ENCODE results near the gene UBAC1.
"Not testable (repeated sequence)": the region's sequence is repeated elsewhere in the genome, so short reads cannot be mapped to it uniquely, and the experiment has no call there.

The UBAC1 gene

DNA sequence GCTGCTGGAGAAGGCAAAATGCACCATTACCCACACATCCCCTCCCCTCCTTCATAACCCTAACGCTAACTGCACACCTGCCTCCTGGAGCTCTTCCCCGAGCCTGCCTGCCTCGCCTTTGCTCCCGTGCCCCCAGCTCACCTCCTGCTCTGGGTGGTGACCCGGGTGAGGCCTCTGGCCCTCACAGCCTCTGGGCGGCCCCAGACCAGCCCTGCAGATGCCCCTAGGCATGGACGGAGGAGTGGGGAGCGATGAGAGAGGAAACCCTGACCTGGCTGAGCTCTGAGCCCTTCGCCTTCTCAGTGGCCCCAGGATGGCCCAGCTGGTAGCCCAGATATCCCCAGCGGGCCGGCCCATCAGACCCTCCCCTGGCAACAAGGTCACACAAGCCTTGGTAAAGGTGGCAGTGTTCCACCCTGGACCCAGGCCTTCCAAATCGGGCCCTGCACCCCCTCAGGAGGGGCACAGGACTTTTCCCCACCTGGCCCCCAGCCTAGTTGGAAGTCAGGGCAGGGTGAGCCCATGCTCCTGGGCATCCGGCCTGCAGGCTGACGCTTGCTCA lies 39.3 kb downstream of the UBAC1 start:
- DNase-seq (ENCODE audit: low read depth) = no peak

DNA sequence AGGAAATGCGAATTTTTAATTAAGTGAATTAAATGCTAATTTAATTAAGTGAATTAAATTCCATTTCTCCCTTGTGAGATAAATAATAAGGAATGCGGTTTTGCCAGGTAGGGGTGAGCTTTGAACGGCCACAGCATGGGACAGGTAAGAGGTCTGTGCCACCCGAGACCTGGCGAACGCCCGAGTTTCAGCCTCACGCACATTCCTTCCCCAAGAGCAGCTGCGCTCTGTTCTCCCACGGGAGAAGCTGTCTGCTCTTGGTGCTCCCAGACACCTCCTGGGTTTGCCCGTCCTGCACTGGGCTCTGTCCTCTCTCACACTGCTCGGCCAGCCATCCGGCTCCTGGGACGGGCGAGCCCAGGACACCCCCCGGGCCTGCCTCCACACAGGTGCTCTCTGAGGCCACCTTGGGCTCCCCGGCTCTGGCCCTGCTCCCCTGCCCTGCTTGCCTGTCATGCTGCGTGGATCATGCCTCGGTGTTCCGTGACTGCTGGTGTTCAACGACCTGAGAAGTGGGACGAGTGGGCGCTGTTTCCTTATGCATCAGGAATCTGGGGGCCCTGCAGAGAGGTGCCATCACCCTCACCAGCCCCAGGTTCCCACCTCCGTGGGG lies 40.1 kb downstream of the UBAC1 start:
- no peak for DNase-seq (ENCODE audit: low read depth)

DNA sequence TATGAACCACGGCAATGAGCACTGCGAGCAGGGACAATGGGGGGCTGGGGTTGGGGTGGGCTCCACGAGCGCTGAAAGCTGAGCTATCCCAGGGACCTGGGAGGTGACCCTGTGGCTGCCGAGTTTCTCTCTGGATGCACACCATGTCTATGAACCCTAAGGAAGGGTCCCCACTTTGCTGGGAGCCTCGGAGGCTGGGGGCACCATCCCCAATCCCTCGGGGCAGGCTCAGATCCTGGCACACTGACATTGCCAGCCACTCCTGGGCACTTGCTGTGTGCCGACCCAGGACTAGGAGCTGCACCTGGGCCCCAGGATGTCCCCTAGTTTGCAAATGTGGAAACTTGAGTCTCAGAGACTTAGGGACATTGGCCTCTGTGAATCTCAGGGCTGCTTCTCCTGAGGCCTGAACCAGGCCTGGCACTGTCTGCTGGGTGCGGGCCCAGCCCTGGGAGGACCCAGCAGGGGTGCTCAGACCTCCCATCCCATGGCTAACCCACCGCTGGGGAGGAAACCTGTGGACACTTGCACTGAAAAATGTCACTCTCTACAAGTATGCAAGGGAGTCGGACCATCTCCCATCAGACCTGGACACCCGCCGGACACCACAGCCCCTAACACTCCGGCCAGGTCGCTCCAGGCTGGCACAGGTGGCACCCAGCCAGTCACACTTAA lies 40.8 kb downstream of the UBAC1 start:
- no peak for DNase-seq (ENCODE audit: low read depth)

DNA sequence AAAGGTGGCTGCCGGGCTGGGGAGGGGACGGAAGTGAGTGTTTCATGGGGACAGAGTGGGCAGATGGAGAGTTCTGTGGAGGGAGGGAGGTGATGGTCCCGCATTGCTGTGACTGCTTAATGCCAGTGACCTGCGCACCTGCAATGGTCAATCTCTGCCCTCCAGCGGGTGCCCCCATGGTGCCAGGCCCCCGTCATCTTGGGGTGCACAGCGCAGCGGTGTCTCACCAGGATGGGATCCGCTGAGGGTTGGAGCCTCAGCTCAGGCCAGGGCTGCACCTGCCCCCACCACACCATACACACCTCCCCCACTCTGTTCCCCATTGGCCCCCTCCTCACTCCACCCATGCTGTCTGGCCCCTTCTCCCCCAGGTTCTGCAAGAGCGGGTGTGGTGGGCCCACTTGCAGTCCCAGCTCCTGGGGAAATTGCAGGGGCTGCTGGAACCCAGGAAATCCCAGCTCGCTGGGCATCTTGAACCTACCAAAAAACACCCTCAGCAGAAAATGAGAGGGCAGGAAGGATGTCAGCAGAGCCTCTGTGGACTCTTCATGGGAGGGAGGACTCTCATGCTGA lies 41.8 kb downstream of the UBAC1 start:
- DNase-seq (ENCODE audit: low read depth) = no peak

DNA sequence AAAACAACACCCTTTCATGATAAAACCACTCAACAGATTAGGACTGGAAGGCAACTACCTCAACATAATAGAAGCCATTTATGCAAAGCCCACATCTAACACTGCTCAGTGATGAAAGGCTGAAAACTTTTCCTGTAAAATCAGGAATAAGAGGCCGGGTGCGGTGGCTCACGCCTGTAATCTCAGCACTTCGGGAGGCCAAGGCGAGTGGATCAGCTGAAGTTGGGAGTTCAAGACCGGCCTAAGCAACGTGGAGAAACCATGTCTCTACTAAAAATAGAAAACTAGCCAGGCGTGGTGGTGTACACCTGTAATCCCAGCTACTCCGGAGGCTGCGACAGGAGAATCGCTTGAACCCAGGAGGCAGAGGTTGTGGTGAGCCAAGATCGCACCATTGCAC lies 44.9 kb downstream of the UBAC1 start:
- DNase-seq (ENCODE audit: low read depth) = not testable (repeated sequence)

DNA sequence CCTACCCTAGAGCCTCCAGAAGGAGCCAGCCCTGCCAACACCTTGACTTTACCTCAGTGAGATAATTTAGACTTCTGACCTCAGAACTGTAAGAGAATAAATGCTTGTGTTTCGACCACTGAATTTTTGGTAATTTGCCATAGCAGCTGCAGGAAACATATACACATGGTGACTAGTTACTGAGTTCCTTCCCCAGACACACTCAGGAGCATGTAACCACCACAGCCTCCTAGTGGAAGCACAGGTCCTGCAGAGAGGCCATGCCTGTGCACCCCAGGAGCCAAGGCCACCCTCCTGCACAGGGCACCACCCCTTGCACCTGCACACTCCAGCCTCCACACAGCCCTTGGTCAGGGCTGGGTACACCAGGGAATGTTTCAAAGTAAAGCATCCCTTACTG lies 46.3 kb downstream of the UBAC1 start:
- DNase-seq (ENCODE audit: low read depth) = no peak

DNA sequence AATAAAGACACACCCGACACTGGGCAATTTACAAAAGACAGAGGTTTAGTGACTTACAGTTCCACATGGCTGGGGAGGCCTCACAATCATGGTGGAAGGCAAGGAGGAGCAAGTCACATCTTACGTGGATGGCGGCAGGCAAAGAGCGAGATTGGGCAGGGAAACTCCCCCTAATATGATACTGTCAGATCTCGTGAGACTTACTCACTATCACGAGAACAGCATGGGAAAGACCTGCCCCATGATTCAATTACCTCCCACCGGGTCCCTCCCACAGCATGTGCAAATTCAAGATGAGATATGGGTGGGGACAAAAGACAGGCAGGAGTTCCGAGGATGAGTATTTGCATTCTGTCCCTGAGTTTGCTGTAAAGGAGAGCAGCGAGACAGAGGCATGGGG lies 49.9 kb downstream of the UBAC1 start:
- not testable (repeated sequence) for DNase-seq (ENCODE audit: low read depth)

DNA sequence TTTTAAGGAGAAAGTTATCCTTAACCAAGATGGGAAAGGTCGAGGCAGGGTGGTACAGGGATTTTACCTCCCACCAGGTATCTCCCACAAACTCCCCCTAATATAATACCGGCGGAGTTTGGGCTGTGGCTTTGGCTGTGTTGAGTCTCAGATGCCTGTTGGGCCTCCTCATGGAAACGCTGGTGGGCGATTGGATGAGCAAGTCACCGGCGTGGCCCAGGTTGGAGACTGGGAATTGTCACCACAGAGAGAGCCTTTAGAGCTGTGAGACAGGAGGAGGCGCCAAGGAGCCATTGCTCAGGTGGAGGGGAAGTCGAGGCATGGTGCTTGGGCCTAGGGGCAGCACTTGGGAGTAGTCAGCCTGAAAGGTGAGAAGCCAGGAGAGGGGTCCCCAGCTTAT lies 50.4 kb downstream of the UBAC1 start:
- DNase-seq (ENCODE audit: low read depth) = no peak

DNA sequence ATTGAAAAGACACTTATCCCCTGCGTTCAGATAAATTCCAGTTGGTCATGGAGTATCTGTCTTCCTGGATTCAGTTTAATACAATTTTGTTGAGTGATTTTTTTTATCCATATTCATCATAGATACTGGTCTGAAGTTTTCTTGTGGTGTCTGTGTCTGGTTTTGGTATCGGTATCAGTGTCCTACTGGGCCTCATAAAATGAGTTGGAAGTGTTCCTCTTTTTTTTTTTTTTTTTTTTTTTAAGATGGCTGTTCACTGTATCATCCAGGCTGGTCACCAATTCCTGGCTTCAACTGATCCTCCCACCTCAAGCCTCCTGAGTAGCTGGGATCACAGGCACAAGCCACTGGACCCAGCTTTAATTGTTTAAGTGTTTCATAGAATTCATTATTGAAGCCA lies 51.0 kb downstream of the UBAC1 start:
- DNase-seq (ENCODE audit: low read depth) = no peak

DNA sequence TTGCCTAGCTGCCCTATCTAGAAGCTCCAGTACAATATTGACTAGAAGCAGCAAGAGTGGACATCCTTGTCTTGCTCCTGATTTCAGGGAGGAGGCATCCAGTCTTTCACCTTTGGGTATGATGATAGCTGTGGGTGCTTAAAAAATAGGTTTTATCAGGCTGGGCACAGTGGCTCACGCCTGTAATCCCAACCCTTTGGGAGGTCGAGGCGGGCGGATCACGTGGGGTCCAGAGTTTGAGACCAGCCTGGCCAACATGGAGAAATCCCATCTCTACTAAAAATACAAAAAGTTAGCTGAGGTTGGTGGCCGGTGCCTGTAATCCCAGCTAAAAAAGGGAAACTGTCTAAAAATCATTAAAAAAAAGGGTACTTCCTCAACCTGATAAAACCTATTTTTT lies 51.8 kb downstream of the UBAC1 start:
- DNase-seq (ENCODE audit: low read depth) = no peak

DNA sequence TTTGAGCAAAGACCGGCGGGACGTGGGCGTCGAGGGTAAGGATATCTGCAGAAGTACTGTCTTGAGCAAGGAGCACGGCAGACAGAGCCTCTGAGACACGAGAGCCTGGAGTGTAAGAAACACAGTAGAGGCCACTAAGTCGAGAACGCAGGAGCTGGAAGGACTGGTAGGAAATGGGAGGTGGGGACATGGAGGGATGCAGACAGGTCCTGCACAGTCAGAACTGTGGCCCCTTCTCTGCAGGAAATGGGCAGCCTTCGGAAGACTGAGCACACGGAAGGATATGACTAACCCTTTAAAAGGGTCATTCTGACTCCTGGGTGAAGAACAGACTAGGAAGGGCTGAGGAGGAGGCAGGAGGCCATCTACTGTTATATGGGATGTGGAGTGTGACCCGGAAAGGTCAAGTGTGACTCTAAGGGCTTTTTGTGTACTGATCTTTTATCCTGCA lies 52.4 kb downstream of the UBAC1 start:
- no peak for DNase-seq (ENCODE audit: low read depth)

DNA sequence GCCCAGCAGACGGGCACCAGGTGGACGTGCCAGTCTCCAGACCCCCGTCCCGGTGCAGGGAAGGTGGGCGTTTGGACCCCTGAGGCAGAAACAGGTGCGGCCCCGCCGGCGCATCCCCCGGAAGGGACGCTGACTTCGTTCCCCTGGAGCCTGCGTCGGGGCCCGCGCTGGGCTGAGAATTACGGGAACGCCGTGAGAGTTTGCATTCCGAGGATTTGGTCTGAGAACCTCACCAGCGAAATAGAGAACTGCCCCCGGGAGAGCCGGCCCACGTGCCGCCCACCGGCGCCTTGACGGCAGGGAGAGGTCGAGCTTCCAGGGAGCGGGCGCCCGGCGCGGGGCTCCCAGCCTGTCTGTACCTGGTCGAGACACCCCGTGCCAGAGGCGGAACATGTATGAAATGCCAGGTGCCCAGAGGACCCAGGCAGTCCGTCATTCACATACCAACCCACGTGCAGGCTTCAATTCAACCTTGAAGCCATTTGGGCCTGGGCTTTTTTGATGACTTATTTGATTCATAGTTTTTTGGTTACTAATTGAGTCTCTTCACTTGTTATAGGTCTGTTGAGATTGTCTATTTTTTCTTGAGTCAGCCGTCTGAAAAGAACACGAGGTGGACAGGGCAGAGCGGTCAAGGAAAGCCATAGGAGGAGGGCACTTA lies 53.0 kb downstream of the UBAC1 start:
- no peak for DNase-seq (ENCODE audit: low read depth)

DNA sequence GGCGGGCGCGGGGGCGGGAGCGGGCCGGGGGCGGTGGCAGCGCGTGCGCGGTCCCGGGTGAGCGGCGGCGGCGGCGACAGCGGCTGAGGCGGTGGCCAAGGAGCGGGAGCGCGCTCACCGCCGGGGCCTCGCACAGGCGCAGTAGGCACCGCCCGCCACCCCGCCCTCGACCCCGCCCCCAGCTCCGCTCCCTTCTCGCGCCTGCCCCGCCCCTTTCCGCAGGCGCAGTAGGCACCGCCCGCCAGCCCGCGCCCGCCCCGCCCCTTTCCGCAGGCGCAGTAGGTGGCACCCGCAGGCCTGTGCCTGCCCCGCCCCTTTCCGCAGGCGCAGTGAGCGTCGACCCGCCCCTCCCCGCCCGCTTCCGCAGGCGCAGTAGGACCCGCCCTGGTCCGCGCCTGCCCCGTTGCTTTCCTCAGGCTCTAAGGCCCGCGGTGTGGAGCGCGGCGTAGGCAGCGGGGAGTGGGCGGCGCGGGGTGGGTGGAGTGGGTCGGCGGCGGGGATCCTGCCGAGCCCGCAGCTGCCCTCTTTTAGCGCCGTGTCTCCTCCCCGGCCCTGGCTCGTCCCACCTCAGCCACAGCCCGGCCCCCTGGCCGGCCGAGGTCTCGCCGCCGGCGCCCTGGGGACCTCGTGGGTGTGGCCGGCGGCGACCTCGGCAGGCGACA lies 53.6 kb downstream of the UBAC1 start, which contains the start of gene CAMSAP1:
TSS of gene CAMSAP1 (minus strand) at position 116 of the 662 bp plus-strand sequence. CDS start 387 bp downstream, outside the sequence.
- peak; percentile 95 for DNase-seq (ENCODE audit: low read depth)

DNA sequence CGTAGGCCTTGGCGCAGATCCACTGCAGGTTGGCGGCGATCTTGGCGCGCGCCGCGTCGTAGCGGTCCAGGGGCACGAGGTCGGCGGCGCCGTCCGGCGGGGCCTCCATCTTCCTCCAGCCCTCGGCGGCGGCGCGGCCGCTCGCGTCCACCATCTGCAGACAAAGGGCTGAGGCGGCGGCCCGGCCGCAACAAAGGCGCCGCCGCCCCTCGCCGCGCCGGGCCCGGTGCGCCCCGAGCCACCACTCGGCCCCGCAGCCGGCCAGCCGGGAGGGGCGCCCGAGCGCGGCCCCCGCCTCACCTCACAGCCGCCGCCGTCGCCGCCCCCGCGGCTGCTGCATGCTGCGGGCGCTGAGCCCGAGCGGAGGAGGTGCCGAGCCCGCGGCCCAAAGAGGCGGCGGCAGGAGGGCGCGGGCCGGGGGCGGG lies 54.2 kb downstream of the UBAC1 start:
- DNase-seq (ENCODE audit: low read depth) = no peak

DNA sequence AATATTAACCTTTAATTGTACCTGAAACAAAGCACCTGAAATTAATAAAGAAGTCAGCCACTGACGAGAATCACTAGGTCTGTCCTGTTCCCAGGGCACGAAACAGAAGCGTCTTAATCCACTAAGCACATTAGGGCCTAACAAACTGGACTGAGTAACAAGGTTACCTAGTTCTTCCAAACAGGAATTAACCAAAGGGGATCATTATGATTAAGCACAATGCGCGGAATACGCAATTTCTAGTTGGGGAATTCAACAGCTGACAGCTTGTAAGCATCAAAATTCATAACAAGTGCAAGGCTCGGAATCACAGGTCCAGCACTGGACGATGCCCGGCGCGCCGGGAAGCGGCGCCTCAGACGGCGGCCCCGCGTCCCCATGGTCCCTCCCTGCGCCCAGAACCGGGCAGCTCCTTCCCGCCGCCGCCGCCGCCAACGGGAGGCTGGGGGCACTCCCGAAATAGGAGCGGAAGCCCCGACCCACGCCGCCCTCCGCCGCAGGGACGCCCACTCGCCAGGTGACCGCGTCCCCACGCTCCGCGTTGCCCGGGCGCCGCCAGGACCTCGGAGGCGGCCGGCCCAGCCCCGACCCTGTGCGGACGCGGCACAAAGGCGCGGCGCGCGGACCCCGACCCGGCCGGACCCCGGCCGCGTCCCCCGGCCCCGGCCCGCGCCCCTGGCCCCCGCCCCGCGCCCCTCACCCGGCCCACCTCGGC lies 54.7 kb downstream of the UBAC1 start:
- no peak for DNase-seq (ENCODE audit: low read depth)

DNA sequence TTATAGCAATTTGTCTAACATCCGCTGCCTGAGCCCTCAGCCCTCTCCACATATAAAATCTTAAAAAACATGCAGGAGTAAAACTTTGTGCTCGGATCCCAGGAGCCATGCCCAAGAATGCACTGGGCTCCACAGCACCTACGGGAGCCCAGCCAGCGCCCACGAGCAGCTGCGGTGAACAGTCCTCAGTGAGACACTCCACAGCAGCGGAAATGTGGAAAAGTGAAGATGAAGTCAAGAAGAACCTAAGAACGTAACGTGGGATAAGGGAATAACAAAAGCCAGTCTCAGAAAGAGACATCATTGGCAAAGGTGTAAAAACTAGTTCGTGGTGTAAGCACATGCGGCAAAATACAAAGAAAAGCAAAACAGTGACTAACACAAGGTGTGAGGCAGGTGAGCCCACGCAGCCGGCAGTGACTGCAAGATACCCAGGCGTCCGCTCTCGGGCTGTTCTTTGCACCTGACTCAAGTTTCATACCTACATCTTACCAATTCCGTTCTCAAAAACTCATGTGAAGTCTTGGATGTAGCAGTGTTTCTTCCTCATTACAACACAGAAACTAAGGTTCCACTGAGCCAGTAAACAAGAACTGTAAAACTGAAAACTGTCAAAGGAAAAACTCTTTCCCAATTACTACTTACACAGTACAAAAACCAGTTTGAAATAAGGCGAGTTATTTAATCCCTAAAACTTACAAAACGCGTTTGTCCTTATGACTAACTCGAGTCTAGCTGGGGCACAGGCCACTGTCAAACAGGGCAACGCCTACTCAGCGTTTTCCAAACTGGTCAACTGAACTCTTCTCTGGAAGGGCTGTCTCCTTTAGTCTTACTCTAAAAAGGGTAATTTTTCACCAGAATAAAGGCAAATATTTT lies 55.6 kb downstream of the UBAC1 start:
- DNase-seq (ENCODE audit: low read depth) = no peak

DNA sequence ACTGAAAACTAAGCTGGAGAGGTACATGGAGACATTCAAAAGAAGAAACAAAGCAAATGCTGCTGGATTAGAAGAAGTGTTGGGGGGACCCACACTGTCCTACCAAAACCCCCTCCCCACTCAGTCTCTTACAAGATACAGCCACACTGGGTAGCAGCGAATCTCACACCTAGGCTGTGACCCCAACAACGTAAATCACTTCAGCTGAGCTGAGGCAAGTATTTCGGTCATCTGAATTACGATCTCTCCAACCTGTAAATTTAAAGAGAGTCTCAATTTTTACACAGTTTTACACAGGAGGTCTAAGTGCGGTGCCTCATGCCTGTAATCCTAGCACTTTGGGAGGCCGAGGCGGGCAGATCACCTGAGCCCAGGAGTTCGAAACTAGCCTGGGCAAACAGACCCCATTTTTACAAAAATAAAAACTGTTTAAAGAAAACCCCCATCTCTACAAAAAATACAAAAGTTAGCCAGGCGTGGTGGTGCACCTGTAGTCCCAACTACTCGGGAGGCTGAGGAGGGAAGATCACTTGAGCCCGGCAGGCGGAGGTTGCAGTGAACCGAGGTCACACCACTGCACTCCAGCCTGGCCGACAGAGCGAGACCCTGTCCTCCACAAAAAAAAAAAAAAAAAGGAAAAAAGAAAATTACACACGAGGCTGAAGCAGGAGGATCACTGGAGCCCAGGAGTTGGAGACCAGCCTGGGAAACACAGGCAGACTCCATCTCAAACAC lies 57.2 kb downstream of the UBAC1 start:
- DNase-seq (ENCODE audit: low read depth) = no peak

DNA sequence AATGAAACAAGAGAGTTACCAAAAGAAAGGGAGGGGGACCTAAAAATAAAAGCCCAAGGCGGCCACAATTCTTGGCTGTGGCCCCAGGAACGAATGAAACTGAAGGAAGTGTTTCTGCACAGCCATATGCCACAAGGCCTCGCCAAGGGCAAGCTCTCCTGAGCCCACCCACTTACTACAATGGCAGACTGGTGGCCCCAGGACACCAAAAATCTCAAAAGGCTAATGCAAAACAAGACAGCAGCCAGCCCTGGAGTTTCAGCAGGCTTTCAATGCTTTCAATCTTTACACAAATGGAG lies 57.9 kb downstream of the UBAC1 start:
- no peak for DNase-seq (ENCODE audit: low read depth)

DNA sequence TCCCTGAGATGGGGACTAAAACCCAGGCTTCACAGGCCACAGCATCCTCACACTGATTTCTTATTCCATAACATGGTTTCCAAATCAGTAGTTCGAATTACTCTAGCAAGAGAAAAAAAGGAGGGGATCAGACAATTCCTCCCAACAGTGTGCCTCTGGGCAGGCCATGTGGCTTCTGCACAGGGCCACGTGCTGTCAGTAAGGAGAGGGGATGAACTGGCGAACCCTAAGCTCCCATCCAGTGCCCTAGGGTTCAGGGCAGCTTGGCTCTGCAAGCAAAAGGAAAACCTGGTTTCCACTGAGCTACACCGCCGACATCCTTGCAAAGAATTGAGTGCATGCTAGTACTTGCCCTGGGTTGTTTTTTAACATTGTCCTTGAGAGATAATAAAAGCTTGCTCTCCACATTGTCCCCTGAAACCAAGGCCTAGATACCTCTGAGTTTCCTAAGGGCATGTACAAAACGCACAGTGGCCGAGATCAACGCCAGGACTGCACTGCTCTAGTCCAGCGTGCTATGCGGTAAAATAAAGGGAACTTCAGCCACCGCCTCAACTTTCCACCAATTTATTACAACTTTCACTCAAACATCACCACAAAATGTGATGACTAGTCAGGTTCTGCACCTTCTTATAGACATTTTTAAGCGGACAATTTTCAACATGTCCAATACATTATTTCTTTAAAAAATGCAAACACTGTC lies 58.4 kb downstream of the UBAC1 start:
- no peak for DNase-seq (ENCODE audit: low read depth)
